CD4-positive, alpha-beta T cell (primary cell): Measurements from ENCODE around the gene ATP5PD. TPM values are rescaled to one million over a fixed set of nuclear protein-coding genes. Genes with fewer than 3 reads are reported as not detected.
A peak's percentile ranks its signal among the peaks of the same experiment; 100 is the strongest.

ENCODE experiments used
- ATAC-seq: fragments of 200-7000 bp; cut with Tn5 transposase; one replicate; pipeline ENCODE4 v1.10.0; 2022; ENCODE audit warnings: mild to moderate bottlenecking; ENCODE audit not compliant: poor library complexity
- CTCF ChIA-PET: fragments of 350-600 bp; sonication (Branson Sonifier 250); formaldehyde crosslinking; loops from one replicate; lab custom pipeline; 2021; ENCODE audit warnings: antibody characterized with exemption, inconsistent platforms; lab: Charles Lee
- POLR2A ChIA-PET: fragments of 350-600 bp; sonication (Branson Sonifier 250); formaldehyde crosslinking; loops from one replicate; lab custom pipeline; 2021; ENCODE audit warnings: antibody characterized with exemption, inconsistent platforms; lab: Charles Lee
- DNase-seq, 14 experiments: peaks; one replicate each; pipeline ENCODE4 v3.0.0-alpha.2; 2013 to 2020; ENCODE audit warnings: mixed read lengths in 2 of 14
- H3K27ac ChIP-seq, 2 donors: one replicate each; pipeline versions ENCODE4 v1.5.1 to v1.7.0; 2013; ENCODE audit warnings: low read length in 2 of 2, low read depth in 1 of 2, mild to moderate bottlenecking in 1 of 2
- H3K27me3 ChIP-seq, 2 experiments: 1 replicate in 1 of 2; 2 replicates in 1 of 2; pipeline versions ENCODE4 v1.6.1 to v1.7.0; 2013; ENCODE audit warnings: low read length in 2 of 2, control low read depth in 1 of 2, mild to moderate bottlenecking in 1 of 2, moderate library complexity in 1 of 2; ENCODE audit not compliant: insufficient read depth in 2 of 2, control insufficient read depth in 1 of 2
- H3K36me3 ChIP-seq: one replicate; pipeline ENCODE4 v1.6.1; 2013; ENCODE audit warnings: low read length, control low read depth; ENCODE audit not compliant: insufficient read depth
- H3K4me1 ChIP-seq: one replicate; pipeline ENCODE4 v1.6.1; 2013; ENCODE audit warnings: low read length, control low read depth; ENCODE audit not compliant: insufficient read depth
- H3K4me3 ChIP-seq: one replicate; pipeline ENCODE4 v1.5.1; 2013; ENCODE audit warnings: mild to moderate bottlenecking, low read length, moderate library complexity
- H3K9me3 ChIP-seq, 2 experiments: 1 replicate in 1 of 2; 2 replicates in 1 of 2; pipeline versions ENCODE4 v1.6.1 to v1.7.0; 2013; ENCODE audit warnings: low read length in 2 of 2, mild to moderate bottlenecking in 2 of 2, control low read depth in 1 of 2, moderate library complexity in 1 of 2; ENCODE audit not compliant: control insufficient read depth in 1 of 2, insufficient read depth in 1 of 2
- H3K27ac Mint-ChIP-seq: one replicate; pipeline ENCODE4 v1.8.0; 2020; ENCODE audit warnings: mixed read lengths
- H3K27me3 Mint-ChIP-seq: one replicate; pipeline ENCODE4 v1.8.0; 2021; ENCODE audit warnings: mixed read lengths
- H3K36me3 Mint-ChIP-seq: one replicate; pipeline ENCODE4 v1.8.0; 2021; ENCODE audit warnings: low read depth, mixed read lengths
- H3K4me1 Mint-ChIP-seq: one replicate; pipeline ENCODE4 v1.8.0; 2021; ENCODE audit warnings: low read depth, mixed read lengths
- H3K4me3 Mint-ChIP-seq: one replicate; pipeline ENCODE4 v1.8.0; 2020; ENCODE audit warnings: mild to moderate bottlenecking, mixed read lengths
- H3K9me3 Mint-ChIP-seq: one replicate; pipeline ENCODE4 v1.8.0; 2020; ENCODE audit warnings: mixed read lengths
- CTCF ChIP-seq: fragments of 200-600 bp; IDR thresholded peaks from one replicate; pipeline ENCODE4 v1.8.0; 2022; ENCODE audit warnings: antibody characterized with exemption, mild to moderate bottlenecking
- intact Hi-C, 2 experiments: fragments of 100-400 bp; cut with DNase I in 1 of 2; cut with micrococcal nuclease in 1 of 2; formaldehyde crosslinking; loops; one replicate each; pipeline versions ENCODE4 v1.15.1 to v1.9.0; 2023 to 2025; cut with DNase I, micrococcal nuclease
- total RNA-seq, 174 experiments: library from RNA in 2 of 174; stranded (reverse) in 2 of 174; gene quantifications; one replicate each; pipeline ENCODE4 v1.2.3 and lab custom pipeline; 2021 to 2026

ATP5PD gene
- total RNA-seq, 2 experiments from 2014 or later, result 98.5 to 112 TPM

- no peak for TF ChIP-seq CTCF
- H3K4me3 ChIP-seq, result no peak overlapping the region
- peaks cover 7% of the 10 kb centered on the region for H3K4me1 ChIP-seq
- ATAC-seq, result no peak
- POLR2A ChIA-PET, result no interaction called here
- peaks cover 7% of the 10 kb centered on the region for H3K36me3 ChIP-seq
- no peak overlapping the region for H3K27ac ChIP-seq
- no peak for DNase-seq
- peaks cover 0 to 4% of the 10 kb centered on the region in 2 experiments for H3K9me3 ChIP-seq
- Mint-ChIP-seq H3K27ac (no peak overlapping the region), H3K9me3 (no peaks in the 10 kb centered on the region), H3K4me1 (peaks cover 15% of the 10 kb centered on the region), H3K4me3 (no peak overlapping the region), H3K36me3 (no peaks in the 10 kb centered on the region), H3K27me3 (no peaks in the 10 kb centered on the region)
- no peaks in the 10 kb centered on the region for H3K27me3 ChIP-seq
- CTCF ChIA-PET, result no interaction called here
- intact Hi-C loops, result no loop called here
Measured at GRCh38 chr17:75094871-75095399, 48.2 kb upstream of the ATP5PD start.

GRCh38 chr17:75093548-75094158 is 46.9 kb upstream of the ATP5PD start:
- H3K4me1 ChIP-seq, result peaks cover 20% of the 10 kb centered on the region
- Mint-ChIP-seq H3K4me1 (peaks cover 28% of the 10 kb centered on the region), H3K4me3 (no peak overlapping the region), H3K27me3 (no peaks in the 10 kb centered on the region), H3K27ac (no peak overlapping the region), H3K9me3 (no peaks in the 10 kb centered on the region), H3K36me3 (no peaks in the 10 kb centered on the region)
- DNase-seq (no peak), ATAC-seq (no peak)
- no peaks in the 10 kb centered on the region for H3K27me3 ChIP-seq
- ChIA-PET POLR2A (no interaction called here), CTCF (no interaction called here)
- peaks cover 4% of the 10 kb centered on the region for H3K36me3 ChIP-seq
- TF ChIP-seq CTCF, result no peak
- H3K27ac ChIP-seq, result no peak overlapping the region
- peaks cover 0 to 4% of the 10 kb centered on the region in 2 experiments for H3K9me3 ChIP-seq
- H3K4me3 ChIP-seq, result no peak overlapping the region
- intact Hi-C loops, result no loop called here

GRCh38 chr17:75091855-75092327 is 45.1 kb upstream of the ATP5PD start:
- Mint-ChIP-seq H3K4me1 (peaks cover 42% of the 10 kb centered on the region), H3K27me3 (no peaks in the 10 kb centered on the region), H3K4me3 (peak overlapping the region; percentile 36), H3K36me3 (no peaks in the 10 kb centered on the region), H3K27ac (no peak overlapping the region), H3K9me3 (no peaks in the 10 kb centered on the region)
- Histone ChIP-seq H3K36me3 (no peaks in the 10 kb centered on the region), H3K4me3 (no peak overlapping the region), H3K27me3 (no peaks in the 10 kb centered on the region), H3K9me3 (peaks cover 0 to 4% of the 10 kb centered on the region in 2 experiments), H3K27ac (no peak overlapping the region), H3K4me1 (peaks cover 36% of the 10 kb centered on the region)
- TF ChIP-seq CTCF, result no peak
- ATAC-seq (no peak), DNase-seq (no peak)
- POLR2A ChIA-PET, result no interaction called here
- CTCF ChIA-PET, result no interaction called here
- intact Hi-C loops, result no loop called here
